ENCODE measurements around the gene KY. TPM values are rescaled to one million over a fixed set of nuclear protein-coding genes. Genes with fewer than 3 reads are reported as not detected.

Gene KY
- total RNA-seq, 4 donors from 2014 or later: 0.20 to 2.2 (median 1.5) TPM; not detected in 1

DNA sequence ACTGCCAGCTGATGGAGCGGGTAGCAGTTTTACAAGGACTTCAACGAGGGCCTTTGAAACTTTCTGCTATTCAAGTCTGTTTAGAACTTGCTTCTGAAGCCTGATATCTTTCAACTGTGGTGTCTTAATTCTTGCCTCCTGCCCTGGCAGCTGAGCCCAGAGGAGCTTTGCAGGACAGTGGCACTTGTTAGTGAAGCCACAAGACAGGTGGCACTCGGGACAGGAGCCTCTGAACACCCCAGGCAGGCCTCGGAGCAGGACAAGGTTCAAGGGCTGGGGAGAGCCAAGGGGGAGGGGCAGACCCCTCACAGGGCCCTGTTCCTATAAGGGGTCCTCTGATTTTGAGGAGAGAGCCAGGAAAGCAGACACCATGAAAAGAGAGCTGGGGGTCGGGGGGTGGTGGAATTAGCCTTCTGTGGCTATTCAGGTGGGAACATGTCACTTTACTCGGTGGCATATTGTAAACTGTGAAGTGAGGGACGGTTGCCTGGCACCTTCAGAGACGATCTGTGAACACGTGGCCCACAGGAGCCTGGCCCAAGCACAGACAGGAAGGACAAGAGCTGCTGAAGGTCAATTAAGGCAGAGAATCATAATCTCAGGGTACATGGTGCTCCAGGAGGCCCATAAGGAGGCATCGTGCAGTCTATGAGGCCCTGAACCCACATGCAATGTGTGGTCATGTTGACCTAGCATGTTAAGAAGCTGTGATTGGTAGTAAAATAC, 30.1 kb upstream of the KY start:
- Histone ChIP-seq H3K36me3 (no peaks in the 10 kb centered on the region), H3K4me3 (no peak overlapping the region), H3K4me1 (no peaks in the 10 kb centered on the region), H3K27me3 (no peaks in the 10 kb centered on the region), H3K27ac (no peak overlapping the region), H3K9me3 (peaks cover 0 to under 1% (median 0%) of the 10 kb centered on the region in 4 donors)
- WGBS, 2 donors: 57 to 65% methylated on average over 10 of the region's 10 CpGs
- no peak for DNase-seq (ENCODE audit: low spot score in 2 of 2)
- no peak for TF ChIP-seq EP300 (IDR thresholded peaks at IDR 0.05)
- TF ChIP-seq POLR2A (IDR thresholded peaks at IDR 0.05): no peak
- TF ChIP-seq, protein P1, sequence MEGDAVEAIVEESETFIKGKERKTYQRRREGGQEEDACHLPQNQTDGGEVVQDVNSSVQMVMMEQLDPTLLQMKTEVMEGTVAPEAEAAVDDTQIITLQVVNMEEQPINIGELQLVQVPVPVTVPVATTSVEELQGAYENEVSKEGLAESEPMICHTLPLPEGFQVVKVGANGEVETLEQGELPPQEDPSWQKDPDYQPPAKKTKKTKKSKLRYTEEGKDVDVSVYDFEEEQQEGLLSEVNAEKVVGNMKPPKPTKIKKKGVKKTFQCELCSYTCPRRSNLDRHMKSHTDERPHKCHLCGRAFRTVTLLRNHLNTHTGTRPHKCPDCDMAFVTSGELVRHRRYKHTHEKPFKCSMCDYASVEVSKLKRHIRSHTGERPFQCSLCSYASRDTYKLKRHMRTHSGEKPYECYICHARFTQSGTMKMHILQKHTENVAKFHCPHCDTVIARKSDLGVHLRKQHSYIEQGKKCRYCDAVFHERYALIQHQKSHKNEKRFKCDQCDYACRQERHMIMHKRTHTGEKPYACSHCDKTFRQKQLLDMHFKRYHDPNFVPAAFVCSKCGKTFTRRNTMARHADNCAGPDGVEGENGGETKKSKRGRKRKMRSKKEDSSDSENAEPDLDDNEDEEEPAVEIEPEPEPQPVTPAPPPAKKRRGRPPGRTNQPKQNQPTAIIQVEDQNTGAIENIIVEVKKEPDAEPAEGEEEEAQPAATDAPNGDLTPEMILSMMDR (IDR thresholded peaks at IDR 0.05): no peak

DNA sequence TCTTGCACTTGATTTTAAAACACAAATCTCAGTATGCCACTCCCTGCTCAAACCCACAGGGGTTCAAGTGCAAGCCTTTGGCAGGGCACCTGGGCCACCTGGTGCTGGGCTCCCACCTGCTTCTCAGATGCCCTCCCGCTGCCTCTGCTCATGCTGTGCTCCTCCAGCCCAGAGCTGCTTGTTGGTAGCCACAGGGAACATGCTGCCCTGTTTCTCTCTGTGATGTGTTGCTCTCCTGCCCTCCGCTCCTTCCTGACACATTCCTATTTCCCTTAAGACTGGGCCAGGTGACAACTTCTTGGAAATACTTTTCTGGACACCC, 27.1 kb upstream of the KY start:
- TF ChIP-seq, protein P1 (IDR thresholded peaks at IDR 0.05): no peak
- no peak overlapping the region for H3K27ac ChIP-seq
- no peak for DNase-seq (ENCODE audit: low spot score in 2 of 2)
- no peak overlapping the region for H3K4me3 ChIP-seq
- peaks cover 0 to 26% (median 4%) of the 10 kb centered on the region in 4 donors for H3K9me3 ChIP-seq
- 91 to 100% methylated on average over 2 of the region's 2 CpGs for WGBS, 2 donors
- H3K4me1 ChIP-seq: no peaks in the 10 kb centered on the region
- no peaks in the 10 kb centered on the region for H3K36me3 ChIP-seq
- no peaks in the 10 kb centered on the region for H3K27me3 ChIP-seq

DNA sequence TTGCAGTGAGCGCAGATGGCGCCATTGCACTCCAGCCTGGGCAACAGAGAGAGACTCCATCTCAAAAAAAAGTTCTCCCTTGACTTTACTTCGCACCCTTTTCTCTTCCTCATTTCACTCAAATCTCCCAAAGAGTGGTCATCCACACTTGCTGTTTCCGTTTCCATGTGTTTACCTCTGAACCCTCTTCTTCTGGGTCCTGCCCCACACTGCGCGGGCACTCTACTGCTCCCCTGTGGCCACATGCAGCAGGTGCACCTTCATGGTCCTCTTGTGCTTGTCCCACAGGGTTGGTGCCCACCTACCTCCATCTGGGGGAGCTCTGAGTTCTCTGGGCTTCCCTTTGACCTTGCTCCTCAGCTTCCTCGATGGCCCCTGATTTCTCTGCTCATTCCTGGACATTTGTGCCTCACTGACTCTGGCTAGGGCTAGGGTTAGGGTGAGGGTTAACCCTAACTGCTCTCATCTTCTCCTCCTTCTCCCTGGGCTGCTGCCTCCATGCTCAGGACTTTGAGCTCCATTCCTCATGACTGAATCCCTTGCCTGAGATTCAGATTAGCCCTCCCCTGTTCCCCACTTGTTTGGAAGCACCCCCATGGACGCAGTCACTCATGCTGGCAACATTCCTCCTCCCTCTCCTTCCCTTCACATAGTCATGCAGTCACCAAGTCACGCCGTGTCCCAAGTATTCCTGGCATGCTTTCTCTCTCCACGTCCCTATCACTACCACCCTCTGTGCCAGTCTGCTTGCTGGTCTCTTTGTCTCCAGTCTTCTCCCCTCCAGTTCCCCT, 26.6 kb upstream of the KY start:
- TF ChIP-seq, protein P1 (IDR thresholded peaks at IDR 0.05): peak in 1 of 5 experiments; percentile 19
- no peak for TF ChIP-seq EP300 (IDR thresholded peaks at IDR 0.05)
- no peaks in the 10 kb centered on the region for H3K4me1 ChIP-seq
- no peaks in the 10 kb centered on the region for H3K27me3 ChIP-seq
- H3K4me3 ChIP-seq: no peak overlapping the region
- peaks cover 0 to 31% (median 4%) of the 10 kb centered on the region in 4 donors for H3K9me3 ChIP-seq
- no peaks in the 10 kb centered on the region for H3K36me3 ChIP-seq
- no peak for DNase-seq (ENCODE audit: low spot score in 2 of 2)
- 47% methylated on average over 11 of the region's 11 CpGs for WGBS, 2 donors
- H3K27ac ChIP-seq: no peak overlapping the region

DNA sequence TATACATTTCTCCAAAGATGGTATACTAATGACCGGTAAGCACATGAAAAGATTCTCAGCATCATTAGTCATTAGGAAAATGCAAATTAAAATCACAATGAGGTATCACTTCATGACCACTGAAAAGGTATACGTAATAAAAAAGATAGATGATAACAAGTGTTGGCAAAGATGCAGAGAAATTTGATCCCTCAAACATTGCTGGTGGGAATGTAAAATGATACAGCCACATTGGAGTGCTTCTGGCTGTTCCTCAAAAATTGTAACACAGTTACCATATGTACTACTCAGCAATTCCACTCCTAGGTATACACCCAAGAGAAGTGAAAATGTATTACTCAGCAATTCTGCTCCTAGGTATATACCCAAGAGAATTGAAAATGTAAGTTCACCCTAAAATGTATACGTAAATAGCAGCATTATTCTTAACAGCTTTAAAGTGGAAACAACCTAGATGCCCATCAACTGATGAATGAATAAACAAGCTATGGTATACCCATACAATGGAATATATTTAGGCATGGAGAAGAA, 25.0 kb upstream of the KY start:
- no peaks in the 10 kb centered on the region for H3K4me1 ChIP-seq
- no peak for TF ChIP-seq POLR2A (IDR thresholded peaks at IDR 0.05)
- TF ChIP-seq, protein P1 (IDR thresholded peaks at IDR 0.05): no peak
- no peak for TF ChIP-seq EP300 (IDR thresholded peaks at IDR 0.05)
- no peak overlapping the region for H3K4me3 ChIP-seq
- H3K36me3 ChIP-seq: no peaks in the 10 kb centered on the region
- no peak for DNase-seq (ENCODE audit: low spot score in 2 of 2)
- no peaks in the 10 kb centered on the region for H3K27me3 ChIP-seq
- peaks cover 0 to 32% (median 4%) of the 10 kb centered on the region in 4 donors for H3K9me3 ChIP-seq
- H3K27ac ChIP-seq: no peak overlapping the region
- 80 to 88% methylated on average over 3 of the region's 3 CpGs for WGBS, 2 donors

DNA sequence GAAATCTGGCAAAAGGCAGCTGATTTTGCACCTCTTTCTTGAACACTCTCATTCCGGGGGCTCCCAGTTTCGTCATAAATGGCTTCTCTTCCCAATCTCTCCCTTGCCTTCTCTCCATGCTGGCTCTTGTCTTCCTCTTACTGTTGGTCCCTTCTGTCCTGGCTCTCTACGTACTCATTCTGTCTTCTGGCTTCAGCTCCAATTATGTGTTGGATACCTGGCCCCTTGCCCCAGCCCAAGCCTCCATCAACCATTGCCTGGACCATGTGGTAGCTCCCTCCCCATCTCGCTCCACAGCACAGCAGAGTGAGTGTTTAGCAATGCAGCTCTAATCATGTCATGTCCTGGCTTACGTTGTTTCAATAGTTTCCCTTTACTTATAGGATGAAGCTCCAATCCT, 21.7 kb upstream of the KY start:
- TF ChIP-seq, protein P1 (IDR thresholded peaks at IDR 0.05): no peak
- TF ChIP-seq EP300 (IDR thresholded peaks at IDR 0.05): no peak
- no peak for TF ChIP-seq POLR2A (IDR thresholded peaks at IDR 0.05)
- 87 to 90% methylated on average over 5 of the region's 5 CpGs for WGBS, 2 donors
- H3K4me1 ChIP-seq: no peaks in the 10 kb centered on the region
- no peak for DNase-seq (ENCODE audit: low spot score in 2 of 2)
- H3K36me3 ChIP-seq: no peaks in the 10 kb centered on the region
- no peak overlapping the region for H3K27ac ChIP-seq
- H3K9me3 ChIP-seq: peaks cover 0 to 32% (median 4%) of the 10 kb centered on the region in 4 donors
- no peak overlapping the region for H3K4me3 ChIP-seq
- H3K27me3 ChIP-seq: no peaks in the 10 kb centered on the region

All from tibial nerve (tissue), 4 donors.